ENCODE results near the gene ATP6V1G1. TPM values are rescaled to one million over a fixed set of nuclear protein-coding genes. Genes with fewer than 3 reads are reported as not detected.

The ATP6V1G1 gene
- total RNA-seq, 1 experiment from 2014 or later = 119 TPM

DNA sequence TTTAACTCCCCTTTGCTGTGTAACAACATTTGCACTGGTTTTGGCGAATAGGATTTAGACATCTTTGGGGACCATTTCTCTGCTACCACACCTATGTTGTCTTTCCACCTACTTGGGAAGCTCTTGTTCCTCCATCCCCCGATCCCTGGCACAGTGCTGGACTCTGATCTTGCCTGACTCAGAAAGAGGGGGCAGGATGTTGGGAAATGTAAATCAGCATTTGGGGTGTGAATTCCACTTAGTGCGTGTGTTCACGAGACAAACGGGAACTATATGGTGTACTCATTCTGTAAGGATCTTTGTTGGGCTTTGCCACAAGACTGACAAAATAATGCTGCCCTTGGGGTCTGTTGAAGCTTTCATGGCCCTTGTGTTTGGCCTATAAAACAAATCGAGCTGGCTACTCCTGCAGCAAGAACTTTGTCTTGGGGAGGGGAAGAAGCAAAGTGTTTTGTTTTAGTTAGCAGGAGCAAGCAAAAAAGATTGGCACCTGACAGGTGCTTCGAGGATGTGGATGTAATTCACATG is 42.1 kb downstream of the ATP6V1G1 start:
- Histone ChIP-seq H3K9me3 (ENCODE audit: control insufficient read depth, low read depth, low read length) (no peaks in the 10 kb centered on the region), H3K27me3 (ENCODE audit: insufficient read depth, low read length) (no peaks in the 10 kb centered on the region), H3T11ph (ENCODE audit: low read length) (no peak overlapping the region), H3K79me1 (ENCODE audit: insufficient read depth, low read depth, low read length, poor library complexity, severe bottlenecking) (no peaks in the 10 kb centered on the region), H3K18ac (ENCODE audit: insufficient read length, low read depth, low read length) (no peak overlapping the region), H3K56ac (ENCODE audit: insufficient read length, low read depth, low read length) (no peak overlapping the region), H2BK5ac (ENCODE audit: insufficient read length, low read length) (no peak overlapping the region), H4K5ac (ENCODE audit: insufficient read length, low read depth, low read length) (no peak overlapping the region), H3K14ac (ENCODE audit: insufficient read depth, low read length) (no peak overlapping the region), H3K4me1 (ENCODE audit: insufficient read depth, low read length) (no peaks in the 10 kb centered on the region), H3K27ac (ENCODE audit: insufficient read length, low read depth, low read length) (no peak overlapping the region), H2BK15ac (ENCODE audit: low read depth, low read length) (no peak overlapping the region), H4K8ac (replicated peaks; ENCODE audit: insufficient read length, low read depth, low read length) (no peak overlapping the region), H3K23me2 (ENCODE audit: insufficient read length, low read depth, low read length, poor library complexity, severe bottlenecking) (no peaks in the 10 kb centered on the region), H4K20me1 (ENCODE audit: control insufficient read depth, insufficient read depth, insufficient read length) (no peaks in the 10 kb centered on the region), H4K91ac (ENCODE audit: insufficient read length, low read depth, low read length) (no peak overlapping the region), H2BK12ac (ENCODE audit: insufficient read length, low read depth, low read length) (no peak overlapping the region), H3K9ac (ENCODE audit: extremely low read depth, insufficient read length, low read length) (no peak overlapping the region), H3K23ac (ENCODE audit: insufficient read length, low read depth, low read length) (no peak overlapping the region), H2BK20ac (ENCODE audit: low read depth, low read length, poor library complexity, severe bottlenecking) (no peak overlapping the region), H3K4me2 (ENCODE audit: insufficient read depth, insufficient read length, low read length) (no peak overlapping the region), H2AK5ac (ENCODE audit: insufficient read length, low read length) (no peak overlapping the region), H2AFZ (ENCODE audit: low read length) (no peak overlapping the region), H3K79me2 (ENCODE audit: insufficient read depth, low read length) (no peaks in the 10 kb centered on the region), H3K4ac (ENCODE audit: low read depth, low read length) (no peak overlapping the region), H2BK120ac (ENCODE audit: low read depth, low read length, poor library complexity, severe bottlenecking) (no peak overlapping the region)
- Mint-ChIP-seq H3K4me3 (no peak overlapping the region), H3K27ac (no peak overlapping the region; a peak in 1 of 7 replicates), H3K4me1 (no peaks in the 10 kb centered on the region), H3K27me3 (ENCODE audit: low read depth) (no peaks in the 10 kb centered on the region), H3K36me3 (ENCODE audit: insufficient read depth in 1 of 3, low read depth in 3 of 3) (peaks cover 11 to 47% (median 16%) of the 10 kb centered on the region in 3 experiments; a peak in 5 of 7 replicates), H3K9me3 (no peaks in the 10 kb centered on the region)
- no peak for TF ChIP-seq CTCF (conservative IDR thresholded peaks at IDR 0.05)
- no CpG with 5 or more reads among the region's 7 CpGs for WGBS (ENCODE audit: extremely low coverage, insufficient read length, low lambda C conversion rate)
- no peak for DNase-seq
